ENCODE data around the gene RTKN. TPM values are rescaled to one million over a fixed set of nuclear protein-coding genes. Genes with fewer than 3 reads are reported as not detected.

RTKN gene
- total and polyA plus RNA-seq, 9 of the 15 experiments (the other 6 are each of a cell fraction or from before 2014, with no cell fraction given): 0.14 to 6.9 (median 3.6) TPM

DNA sequence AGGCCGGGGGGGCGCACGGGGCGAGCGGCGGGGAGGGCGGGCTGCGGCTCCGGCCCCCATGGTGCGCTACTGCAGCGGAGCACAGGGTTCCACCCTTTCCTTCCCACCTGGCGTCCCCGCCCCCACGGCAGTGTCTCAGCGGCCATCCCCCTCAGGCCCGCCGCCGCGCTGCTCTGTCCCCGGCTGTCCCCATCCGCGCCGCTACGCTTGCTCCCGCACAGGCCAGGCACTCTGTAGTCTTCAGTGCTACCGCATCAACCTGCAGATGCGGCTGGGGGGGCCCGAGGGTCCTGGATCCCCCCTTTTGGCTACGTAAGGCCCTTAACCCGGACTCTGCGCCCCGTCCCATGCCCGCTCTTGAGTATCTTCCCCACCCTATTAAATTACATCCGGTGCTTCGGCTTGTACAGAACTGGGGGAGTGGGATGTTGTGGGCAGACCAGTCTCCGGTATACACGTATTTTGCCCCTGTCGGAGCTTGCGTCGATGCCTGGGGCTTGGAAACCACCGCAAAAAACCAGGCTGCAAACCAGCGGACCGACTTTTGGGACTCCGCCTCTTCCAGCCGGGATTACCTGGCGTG lies 15.9 kb upstream of the RTKN start:
- H3K9ac ChIP-seq (ENCODE audit: insufficient read depth in 1 of 2, low read depth in 2 of 2, low read length in 2 of 2): peak overlapping the region in 1 of 2 experiments; percentile 74; a peak in 2 of 4 replicates
- H3K9me3 ChIP-seq (replicated peaks; ENCODE audit: control insufficient read depth, insufficient read depth, low read depth, low read length): no peaks in the 10 kb centered on the region
- peaks cover 27% of the 10 kb centered on the region for H3K36me3 ChIP-seq (ENCODE audit: control insufficient read depth, insufficient read depth, low read length)
- peak overlapping the region; percentile 31; the same call in 1 of the 3 replicates for H3K27ac ChIP-seq (ENCODE audit: extremely low read depth, low read depth, low read length)
- ChIA-PET POLR2A (interaction anchor here (1.1 to 2.5 kb wide), 4 partner anchors 10 to 136 kb away, joined by 3 to 12 read pairs (median 6); no protein-coding TSS in a partner anchor), CTCF (ENCODE audit: low intra/inter-chr PET ratio) (no interaction called here)
- H3K9me1 ChIP-seq (ENCODE audit: control insufficient read depth, insufficient read depth, low read length): no peaks in the 10 kb centered on the region
- no peaks in the 10 kb centered on the region for H3K27me3 ChIP-seq (ENCODE audit: control insufficient read depth in 2 of 2, insufficient read depth in 2 of 2, low read length in 2 of 2)
- FAIRE-seq (no peak), ATAC-seq (no peak), DNase-seq (ENCODE audit: extremely low read depth in 1 of 4, low spot score in 3 of 4) (no peak)
- no TSS peak for BruUV-seq (replicated peaks)
- peak overlapping the region; percentile 6; the same call in 1 of the 2 replicates for H2AFZ ChIP-seq (ENCODE audit: low read depth, low read length)
- 66% methylated on average over 25 of the region's 46 CpGs for WGBS (ENCODE audit: insufficient coverage, low coverage, missing lambda C conversion rate)
- H3K4me1 ChIP-seq (replicated peaks in 1 of 2; ENCODE audit: control insufficient read depth in 2 of 2, insufficient read depth in 2 of 2, low read length in 2 of 2): peaks cover 7 to 33% of the 10 kb centered on the region in 2 experiments
- H3K79me2 ChIP-seq (ENCODE audit: control insufficient read depth, insufficient read depth, low read length): peaks cover 10% of the 10 kb centered on the region; the same call in 1 of the 3 replicates
- peak overlapping the region; percentile 53 for H3K4me3 ChIP-seq
- H3K4me2 ChIP-seq (ENCODE audit: insufficient read depth, low read length): peak overlapping the region; percentile 61
- intact Hi-C loops (cut with micrococcal nuclease) (no loop called here), in situ Hi-C loops (cut with MboI) (no loop called here)
- H4K20me1 ChIP-seq (replicated peaks; ENCODE audit: control insufficient read depth, insufficient read depth, low read length): no peaks in the 10 kb centered on the region; the same call in 1 of the 2 replicates
- TF ChIP-seq, protein P1, sequence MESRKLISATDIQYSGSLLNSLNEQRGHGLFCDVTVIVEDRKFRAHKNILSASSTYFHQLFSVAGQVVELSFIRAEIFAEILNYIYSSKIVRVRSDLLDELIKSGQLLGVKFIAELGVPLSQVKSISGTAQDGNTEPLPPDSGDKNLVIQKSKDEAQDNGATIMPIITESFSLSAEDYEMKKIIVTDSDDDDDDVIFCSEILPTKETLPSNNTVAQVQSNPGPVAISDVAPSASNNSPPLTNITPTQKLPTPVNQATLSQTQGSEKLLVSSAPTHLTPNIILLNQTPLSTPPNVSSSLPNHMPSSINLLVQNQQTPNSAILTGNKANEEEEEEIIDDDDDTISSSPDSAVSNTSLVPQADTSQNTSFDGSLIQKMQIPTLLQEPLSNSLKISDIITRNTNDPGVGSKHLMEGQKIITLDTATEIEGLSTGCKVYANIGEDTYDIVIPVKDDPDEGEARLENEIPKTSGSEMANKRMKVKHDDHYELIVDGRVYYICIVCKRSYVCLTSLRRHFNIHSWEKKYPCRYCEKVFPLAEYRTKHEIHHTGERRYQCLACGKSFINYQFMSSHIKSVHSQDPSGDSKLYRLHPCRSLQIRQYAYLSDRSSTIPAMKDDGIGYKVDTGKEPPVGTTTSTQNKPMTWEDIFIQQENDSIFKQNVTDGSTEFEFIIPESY (CRISPR knock-in tag; IDR thresholded peaks at IDR 0.05): peak; percentile 37; the same call in 1 of the 2 replicates
- TF ChIP-seq, protein P2, sequence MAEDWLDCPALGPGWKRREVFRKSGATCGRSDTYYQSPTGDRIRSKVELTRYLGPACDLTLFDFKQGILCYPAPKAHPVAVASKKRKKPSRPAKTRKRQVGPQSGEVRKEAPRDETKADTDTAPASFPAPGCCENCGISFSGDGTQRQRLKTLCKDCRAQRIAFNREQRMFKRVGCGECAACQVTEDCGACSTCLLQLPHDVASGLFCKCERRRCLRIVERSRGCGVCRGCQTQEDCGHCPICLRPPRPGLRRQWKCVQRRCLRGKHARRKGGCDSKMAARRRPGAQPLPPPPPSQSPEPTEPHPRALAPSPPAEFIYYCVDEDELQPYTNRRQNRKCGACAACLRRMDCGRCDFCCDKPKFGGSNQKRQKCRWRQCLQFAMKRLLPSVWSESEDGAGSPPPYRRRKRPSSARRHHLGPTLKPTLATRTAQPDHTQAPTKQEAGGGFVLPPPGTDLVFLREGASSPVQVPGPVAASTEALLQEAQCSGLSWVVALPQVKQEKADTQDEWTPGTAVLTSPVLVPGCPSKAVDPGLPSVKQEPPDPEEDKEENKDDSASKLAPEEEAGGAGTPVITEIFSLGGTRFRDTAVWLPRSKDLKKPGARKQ (CRISPR knock-in tag; IDR thresholded peaks at IDR 0.05): 0 out of 2 replicates have a peak, but pooled peaks have one; percentile 62
- TF ChIP-seq NCOA2 (IDR thresholded peaks at IDR 0.05; ENCODE audit: partially characterized antibody in 2 of 2) (no peak), NONO (IDR thresholded peaks at IDR 0.05; ENCODE audit: low read depth in 2 of 2, low read length in 1 of 2) (0 out of 4 replicates have a peak, but pooled peaks of 1 of the 2 experiments have one; percentile 29), HNRNPK (IDR thresholded peaks at IDR 0.05; ENCODE audit: low read depth, low read length, poor library complexity, severe bottlenecking) (no peak), RBM25 (IDR thresholded peaks at IDR 0.05; ENCODE audit: low read depth, low read length, severe bottlenecking) (no peak), HNRNPUL1 (IDR thresholded peaks at IDR 0.05; ENCODE audit: low read length) (no peak), ZNF24 (IDR thresholded peaks at IDR 0.05) (no peak), ZNF436 (CRISPR knock-in tag; IDR thresholded peaks at IDR 0.05) (no peak), ZNF57 (CRISPR knock-in tag; IDR thresholded peaks at IDR 0.05) (no peak), CXXC5 (CRISPR knock-in tag; IDR thresholded peaks at IDR 0.05) (no peak), CHCHD3 (CRISPR knock-in tag; IDR thresholded peaks at IDR 0.05) (no peak), ZBTB7A (IDR thresholded peaks at IDR 0.05; ENCODE audit: borderline replicate concordance, control insufficient read depth, low read depth, low read length) (peak; percentile 41; the same call in 1 of the 2 replicates)
- TF ChIP-seq, protein P3, sequence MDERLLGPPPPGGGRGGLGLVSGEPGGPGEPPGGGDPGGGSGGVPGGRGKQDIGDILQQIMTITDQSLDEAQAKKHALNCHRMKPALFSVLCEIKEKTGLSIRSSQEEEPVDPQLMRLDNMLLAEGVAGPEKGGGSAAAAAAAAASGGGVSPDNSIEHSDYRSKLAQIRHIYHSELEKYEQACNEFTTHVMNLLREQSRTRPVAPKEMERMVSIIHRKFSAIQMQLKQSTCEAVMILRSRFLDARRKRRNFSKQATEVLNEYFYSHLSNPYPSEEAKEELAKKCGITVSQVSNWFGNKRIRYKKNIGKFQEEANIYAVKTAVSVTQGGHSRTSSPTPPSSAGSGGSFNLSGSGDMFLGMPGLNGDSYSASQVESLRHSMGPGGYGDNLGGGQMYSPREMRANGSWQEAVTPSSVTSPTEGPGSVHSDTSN (CRISPR knock-in tag; IDR thresholded peaks at IDR 0.05; ENCODE audit: low read depth): no peak
- TF ChIP-seq, protein P3 (tag; conservative IDR thresholded peaks at IDR 0.05; ENCODE audit: low read depth): no peak

Measured in K562 (cell line).